Ammon's horn (tissue), 1 donor: ENCODE data around the gene SCAMP3.
"Not testable (repeated sequence)": the region's sequence is repeated elsewhere in the genome, so short reads cannot be mapped to it uniquely, and the experiment has no call there.

ENCODE experiments used
- DNase-seq: peaks from one replicate; pipeline ENCODE4 v3.0.0-alpha.2; 2016; ENCODE audit warnings: low spot score

Gene SCAMP3

GRCh38 chr1:155227261-155228095 lies 34.7 kb downstream of the SCAMP3 start:
- DNase-seq = peak; percentile 98

GRCh38 chr1:155226910-155227260 lies 35.3 kb downstream of the SCAMP3 start:
- DNase-seq = peak; percentile 64

- peak; percentile 74 for DNase-seq
Observed at GRCh38 chr1:155226188-155226909, 35.8 kb downstream of the SCAMP3 start.

- not testable (repeated sequence) for DNase-seq
Observed at GRCh38 chr1:155225404-155225759, 36.8 kb downstream of the SCAMP3 start.

GRCh38 chr1:155223047-155223446 lies 39.1 kb downstream of the SCAMP3 start:
- no peak for DNase-seq

- DNase-seq = not testable (repeated sequence)
Observed at GRCh38 chr1:155220211-155220965, 41.8 kb downstream of the SCAMP3 start.

GRCh38 chr1:155219592-155220031 lies 42.5 kb downstream of the SCAMP3 start:
- peak; percentile 73 for DNase-seq

GRCh38 chr1:155218854-155219591 lies 43.1 kb downstream of the SCAMP3 start:
- DNase-seq = peak; percentile 90

- DNase-seq = not testable (repeated sequence)
Observed at GRCh38 chr1:155214702-155215101, 47.5 kb downstream of the SCAMP3 start.

- DNase-seq = not testable (repeated sequence)
Observed at GRCh38 chr1:155212051-155212440, 50.1 kb downstream of the SCAMP3 start.

GRCh38 chr1:155211381-155212050 lies 50.6 kb downstream of the SCAMP3 start:
- DNase-seq = not testable (repeated sequence)

GRCh38 chr1:155210314-155211104 lies 51.7 kb downstream of the SCAMP3 start:
- no peak for DNase-seq

- no peak for DNase-seq
Observed at GRCh38 chr1:155209312-155209721, 52.8 kb downstream of the SCAMP3 start.

- DNase-seq = peak; percentile 91
Observed at GRCh38 chr1:155208541-155209311, 53.4 kb downstream of the SCAMP3 start, which contains the start of gene MTX1. Gene MTX1, plus strand, starts transcription at chr1:155208695. Its CDS starts 110 bp downstream, at chr1:155208805.

GRCh38 chr1:155207806-155208540 lies 54.2 kb downstream of the SCAMP3 start, which contains the start of gene THBS3:
Gene THBS3, minus strand, starts transcription at chr1:155207897. Its CDS starts 21 bp downstream, at chr1:155207876.
- DNase-seq = peak; percentile 63

GRCh38 chr1:155206891-155207805 lies 55.0 kb downstream of the SCAMP3 start:
- DNase-seq = peak; percentile 80
